K562 (cell line): ENCODE measurements around the gene ZNF615. TPM values are rescaled to one million over a fixed set of nuclear protein-coding genes. Genes with fewer than 3 reads are reported as not detected.

ENCODE experiments used
- ARID3A ChIP-seq: IDR thresholded peaks from 2 replicates; pipeline ENCODE4 v1.6.1; 2012; ENCODE audit warnings: low read depth, low read length, improper control_type of control experiment, borderline replicate concordance
- MTA2 ChIP-seq: fragments of 450-650 bp; IDR thresholded peaks from 2 replicates; pipeline ENCODE4 v1.6.1; 2016; ENCODE audit warnings: low read depth
- NR2C1 ChIP-seq, 2 experiments: fragments of 450-650 bp; IDR thresholded peaks; 2 replicates each; pipeline ENCODE4 v1.6.1; 2017; ENCODE audit warnings: mild to moderate bottlenecking in 2 of 2, antibody characterized with exemption in 1 of 2, inconsistent platforms in 1 of 2, missing compliant biosample characterization in 1 of 2, missing genetic modification characterization in 1 of 2
- PHF20 ChIP-seq: fragments of 450-650 bp; IDR thresholded peaks from 2 replicates; pipeline ENCODE4 v1.6.1; 2018; ENCODE audit not compliant: partially characterized antibody
- PRDM10 ChIP-seq: fragments of 450-650 bp; IDR thresholded peaks from 2 replicates; pipeline ENCODE4 v1.6.1; 2018; ENCODE audit not compliant: partially characterized antibody
- RBM22 ChIP-seq: fragments of 200-400 bp; formaldehyde crosslinking; IDR thresholded peaks from 2 replicates; pipeline ENCODE4 v1.6.1; 2018; ENCODE audit warnings: low read length, low read depth; ENCODE audit not compliant: poor library complexity, severe bottlenecking
- RFX1 ChIP-seq: fragments of 450-650 bp; IDR thresholded peaks from 2 replicates; pipeline ENCODE4 v1.6.1; 2016; ENCODE audit warnings: mild to moderate bottlenecking, moderate library complexity
- SAP30 ChIP-seq: fragments of 200-600 bp; sonication (generic); IDR thresholded peaks from 2 replicates; pipeline ENCODE4 v1.6.1; 2012; ENCODE audit warnings: borderline replicate concordance, low read depth, mild to moderate bottlenecking, moderate library complexity, low read length, control low read depth, inconsistent platforms; ENCODE audit not compliant: insufficient read depth, poor library complexity, severe bottlenecking
- SIX5 ChIP-seq, 2 experiments: IDR thresholded peaks; 2 replicates each; pipeline ENCODE4 v1.6.1; 2011; ENCODE audit warnings: low read length in 2 of 2, borderline replicate concordance in 1 of 2, low read depth in 1 of 2, mild to moderate bottlenecking in 1 of 2, moderate library complexity in 1 of 2; ENCODE audit not compliant: insufficient read depth in 1 of 2
- ZBTB43 ChIP-seq: sonication (generic); formaldehyde crosslinking; IDR thresholded peaks from 2 replicates; pipeline ENCODE4 v1.8.0; 2023; ENCODE audit warnings: mild to moderate bottlenecking, missing genetic modification reagents
- ZNF586 ChIP-seq: fragments of 450-650 bp; formaldehyde crosslinking; conservative IDR thresholded peaks from 2 replicates; pipeline ENCODE4 v1.4.0; 2020; ENCODE audit warnings: mild to moderate bottlenecking, moderate library complexity
- ZNF609 ChIP-seq: sonication (generic); formaldehyde crosslinking; IDR thresholded peaks from 2 replicates; pipeline ENCODE4 v1.8.1; 2023; ENCODE audit warnings: missing genetic modification reagents, mild to moderate bottlenecking, borderline replicate concordance
- ZZZ3 ChIP-seq: fragments of 450-650 bp; IDR thresholded peaks from 2 replicates; pipeline ENCODE4 v1.6.1; 2016; ENCODE audit warnings: antibody characterized with exemption, mild to moderate bottlenecking, moderate library complexity
- polyA plus RNA-seq, 8 experiments: library from polyadenylated mRNA; depleted of rRNA in 4 of 8; stranded (reverse) in 5 of 8; unstranded in 3 of 8; fragments of >200 nt; fragmentation: Nextera tagmentation in 2 of 8; fragmentation: Illumina TruSeq in 1 of 8; extraction: Ambion mirVana in 2 of 8; extraction: Trizol in 1 of 8; gene quantifications; 2 replicates each; pipeline versions ENCODE4 v1.2.1 to v1.2.3, GENCODE V29; 2011 to 2014; ENCODE audit warnings: inconsistent platforms in 1 of 8, missing spikeins in 1 of 8
- total RNA-seq, 7 experiments: library from RNA; depleted of rRNA in 6 of 7; stranded (reverse); fragments of >200 nt in 6 of 7; fragmentation: Illumina TruSeq in 2 of 7; extraction: Trizol in 2 of 7; gene quantifications; 2 replicates each; pipeline versions ENCODE4 v1.2.1 to v1.2.3, GENCODE V29; 2011 to 2021; ENCODE audit warnings: low replicate concordance in 1 of 7

ZNF615 gene
- total and polyA plus RNA-seq, 9 of the 15 experiments (the other 6 are each of a cell fraction or from before 2014, with no cell fraction given) = 1.2 to 4.4 (median 2.7) TPM

GRCh38 chr19:52048555-52049501 is 40.8 kb upstream of the ZNF615 start, which contains the start of gene ZNF432 (continued):
- TF ChIP-seq SIX5 (IDR thresholded peaks at IDR 0.05; ENCODE audit: borderline replicate concordance in 1 of 2, insufficient read depth in 1 of 2, low read depth in 1 of 2, low read length in 2 of 2) (peak; percentile 43 to 53; a peak in 3 of 4 replicates), RBM22 (peak; percentile 60), ZZZ3 (no peak), ZBTB43 (CRISPR knock-in tag) (no peak), MTA2 (no peak), ZNF586 (CRISPR knock-in tag) (no peak), SAP30 (no peak), PHF20 (peak; percentile 69), ZNF609 (CRISPR knock-in tag) (peak; percentile 86), NR2C1 (IDR thresholded peaks at IDR 0.05) (peak; percentile 72), NR2C1 (tag; IDR thresholded peaks at IDR 0.05) (peak; percentile 42), ARID3A (no peak), RFX1 (peak; percentile 91), PRDM10 (peak; percentile 21)
